ENCODE data around the gene MECR.
A peak's percentile ranks its signal among the peaks of the same experiment; 100 is the strongest.

The MECR gene, protein sequence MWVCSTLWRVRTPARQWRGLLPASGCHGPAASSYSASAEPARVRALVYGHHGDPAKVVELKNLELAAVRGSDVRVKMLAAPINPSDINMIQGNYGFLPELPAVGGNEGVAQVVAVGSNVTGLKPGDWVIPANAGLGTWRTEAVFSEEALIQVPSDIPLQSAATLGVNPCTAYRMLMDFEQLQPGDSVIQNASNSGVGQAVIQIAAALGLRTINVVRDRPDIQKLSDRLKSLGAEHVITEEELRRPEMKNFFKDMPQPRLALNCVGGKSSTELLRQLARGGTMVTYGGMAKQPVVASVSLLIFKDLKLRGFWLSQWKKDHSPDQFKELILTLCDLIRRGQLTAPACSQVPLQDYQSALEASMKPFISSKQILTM

DNA sequence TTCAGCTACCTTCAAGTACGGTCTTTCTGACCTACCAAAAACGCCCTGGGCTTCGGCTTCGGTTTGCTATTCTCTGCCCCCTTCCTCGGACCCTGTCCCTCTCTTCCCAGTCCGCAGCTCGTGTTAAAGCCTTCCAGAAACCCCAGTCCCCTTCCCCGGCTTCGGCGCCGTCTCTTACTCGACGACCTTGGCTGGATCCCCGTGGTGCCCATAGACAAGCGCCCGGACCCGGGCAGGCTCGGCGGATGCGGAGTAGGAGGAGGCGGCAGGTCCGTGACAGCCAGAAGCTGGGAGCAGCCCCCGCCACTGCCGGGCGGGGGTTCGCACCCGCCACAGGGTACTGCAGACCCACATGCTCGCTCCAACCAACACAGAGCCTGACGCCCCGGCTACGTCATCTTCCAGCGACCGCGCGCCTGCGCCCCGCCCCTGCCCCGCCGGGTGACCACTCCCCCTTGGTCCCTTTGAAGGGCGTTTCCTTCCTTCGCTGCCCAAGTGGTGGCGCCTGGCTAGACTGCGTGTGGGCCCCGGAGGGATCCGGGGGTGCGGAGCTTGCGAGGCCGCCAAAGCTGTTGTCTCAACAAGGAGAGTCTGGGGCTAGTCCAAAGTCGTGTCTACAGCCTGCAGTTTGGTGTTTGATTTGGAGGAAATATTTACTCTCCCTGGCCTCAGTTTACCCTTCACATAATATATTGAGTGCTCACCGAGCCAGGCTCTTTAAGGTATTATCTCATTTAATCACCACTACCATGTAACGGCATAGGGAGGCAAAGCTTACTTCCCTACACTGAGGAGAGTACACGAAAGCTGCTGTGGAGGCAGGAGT is at the start of gene MECR:
Gene MECR, minus strand, starts transcription at position 382 of the 826 bp plus-strand sequence. Its CDS starts 28 bp downstream, at position 354.
- DNase-seq (ENCODE audit: low read depth), result peak; percentile 93
- peak within 1 kb of the TSS; percentile 96 for H3K4me3 ChIP-seq (replicated peaks; ENCODE audit: low read depth, low read length)
- TF ChIP-seq, protein P1, sequence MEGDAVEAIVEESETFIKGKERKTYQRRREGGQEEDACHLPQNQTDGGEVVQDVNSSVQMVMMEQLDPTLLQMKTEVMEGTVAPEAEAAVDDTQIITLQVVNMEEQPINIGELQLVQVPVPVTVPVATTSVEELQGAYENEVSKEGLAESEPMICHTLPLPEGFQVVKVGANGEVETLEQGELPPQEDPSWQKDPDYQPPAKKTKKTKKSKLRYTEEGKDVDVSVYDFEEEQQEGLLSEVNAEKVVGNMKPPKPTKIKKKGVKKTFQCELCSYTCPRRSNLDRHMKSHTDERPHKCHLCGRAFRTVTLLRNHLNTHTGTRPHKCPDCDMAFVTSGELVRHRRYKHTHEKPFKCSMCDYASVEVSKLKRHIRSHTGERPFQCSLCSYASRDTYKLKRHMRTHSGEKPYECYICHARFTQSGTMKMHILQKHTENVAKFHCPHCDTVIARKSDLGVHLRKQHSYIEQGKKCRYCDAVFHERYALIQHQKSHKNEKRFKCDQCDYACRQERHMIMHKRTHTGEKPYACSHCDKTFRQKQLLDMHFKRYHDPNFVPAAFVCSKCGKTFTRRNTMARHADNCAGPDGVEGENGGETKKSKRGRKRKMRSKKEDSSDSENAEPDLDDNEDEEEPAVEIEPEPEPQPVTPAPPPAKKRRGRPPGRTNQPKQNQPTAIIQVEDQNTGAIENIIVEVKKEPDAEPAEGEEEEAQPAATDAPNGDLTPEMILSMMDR (IDR thresholded peaks at IDR 0.05; ENCODE audit: low read length, missing control alignments), result no peak

DNA sequence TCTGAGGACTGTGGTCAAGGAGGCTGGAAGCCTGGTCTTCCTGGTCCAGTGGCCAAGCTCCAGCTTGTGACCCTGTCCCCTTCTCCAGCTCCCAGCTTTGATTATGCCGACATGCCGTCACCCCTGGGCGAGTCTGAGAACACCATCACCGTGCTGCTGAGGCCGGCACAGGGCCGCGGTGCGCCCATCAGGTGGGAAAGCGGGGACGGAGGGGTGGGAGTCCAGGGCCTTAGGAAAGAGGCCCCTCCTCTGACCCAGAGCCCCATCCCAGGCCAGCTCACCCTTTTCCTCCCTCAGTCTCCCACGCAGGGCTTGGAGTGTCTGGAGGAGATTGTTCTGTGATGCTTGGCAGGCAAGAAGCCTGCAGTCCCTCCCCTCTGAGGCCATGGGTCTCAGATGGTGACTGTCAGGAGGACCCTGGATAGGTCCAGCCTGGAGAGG is 49.2 kb upstream of the MECR start:
- TF ChIP-seq, protein P1 (IDR thresholded peaks at IDR 0.05; ENCODE audit: low read length, missing control alignments), result no peak
- H3K4me3 ChIP-seq (replicated peaks; ENCODE audit: low read depth, low read length), result no peak overlapping the region
- peak; percentile 23 for DNase-seq (ENCODE audit: low read depth)

DNA sequence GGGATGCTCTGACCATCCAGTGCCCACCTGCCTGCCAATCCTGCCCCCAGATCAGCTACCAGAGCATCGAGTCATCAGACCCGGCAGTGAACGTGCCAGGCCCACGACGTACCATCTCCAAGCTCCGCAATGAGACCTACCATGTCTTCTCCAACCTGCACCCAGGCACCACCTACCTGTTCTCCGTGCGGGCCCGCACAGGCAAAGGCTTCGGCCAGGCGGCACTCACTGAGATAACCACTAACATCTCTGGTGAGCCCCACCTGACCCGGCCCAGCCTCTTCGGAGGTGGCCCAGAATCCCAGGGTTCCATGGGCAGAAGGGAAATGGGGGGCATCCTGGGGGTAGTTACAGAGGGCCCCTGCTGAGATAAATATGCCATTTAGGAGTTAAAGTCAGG is 48.7 kb upstream of the MECR start:
- H3K4me3 ChIP-seq (replicated peaks; ENCODE audit: low read depth, low read length), result no peak overlapping the region
- TF ChIP-seq, protein P1 (IDR thresholded peaks at IDR 0.05; ENCODE audit: low read length, missing control alignments), result no peak
- DNase-seq (ENCODE audit: low read depth), result no peak

DNA sequence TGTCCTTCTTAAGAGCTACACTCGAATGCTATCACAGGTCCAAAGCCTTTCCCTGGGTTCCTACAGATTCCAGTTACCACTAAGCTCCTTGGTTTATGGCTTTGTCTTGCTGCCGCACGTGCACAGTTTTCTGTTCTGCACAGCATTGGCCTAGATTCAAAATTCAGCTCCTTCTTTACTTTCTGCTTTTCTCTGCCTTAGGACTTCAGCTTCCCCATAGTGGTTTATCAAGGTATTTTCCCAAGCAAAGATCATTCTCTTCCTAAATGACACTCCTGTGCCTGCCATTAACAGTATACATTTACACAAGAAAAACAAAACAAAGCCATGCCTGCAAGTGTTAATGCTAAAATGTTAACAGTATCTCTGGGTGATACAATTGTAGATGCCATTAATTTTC is 47.4 kb upstream of the MECR start:
- TF ChIP-seq, protein P1 (IDR thresholded peaks at IDR 0.05; ENCODE audit: low read length, missing control alignments), result no peak
- H3K4me3 ChIP-seq (replicated peaks; ENCODE audit: low read depth, low read length), result no peak overlapping the region
- DNase-seq (ENCODE audit: low read depth), result no peak

DNA sequence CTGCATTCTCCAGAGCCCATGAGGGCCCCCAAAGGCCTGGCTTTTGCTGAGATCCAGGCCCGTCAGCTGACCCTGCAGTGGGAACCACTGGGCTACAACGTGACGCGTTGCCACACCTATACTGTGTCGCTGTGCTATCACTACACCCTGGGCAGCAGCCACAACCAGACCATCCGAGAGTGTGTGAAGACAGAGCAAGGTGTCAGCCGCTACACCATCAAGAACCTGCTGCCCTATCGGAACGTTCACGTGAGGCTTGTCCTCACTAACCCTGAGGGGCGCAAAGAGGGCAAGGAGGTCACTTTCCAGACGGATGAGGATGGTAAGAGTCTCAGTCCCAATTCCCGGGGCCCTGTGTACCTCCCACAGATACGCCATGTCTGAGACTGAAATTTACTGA is 44.7 kb upstream of the MECR start:
- H3K4me3 ChIP-seq (replicated peaks; ENCODE audit: low read depth, low read length), result no peak overlapping the region
- DNase-seq (ENCODE audit: low read depth), result no peak
- TF ChIP-seq, protein P1 (IDR thresholded peaks at IDR 0.05; ENCODE audit: low read length, missing control alignments), result no peak

DNA sequence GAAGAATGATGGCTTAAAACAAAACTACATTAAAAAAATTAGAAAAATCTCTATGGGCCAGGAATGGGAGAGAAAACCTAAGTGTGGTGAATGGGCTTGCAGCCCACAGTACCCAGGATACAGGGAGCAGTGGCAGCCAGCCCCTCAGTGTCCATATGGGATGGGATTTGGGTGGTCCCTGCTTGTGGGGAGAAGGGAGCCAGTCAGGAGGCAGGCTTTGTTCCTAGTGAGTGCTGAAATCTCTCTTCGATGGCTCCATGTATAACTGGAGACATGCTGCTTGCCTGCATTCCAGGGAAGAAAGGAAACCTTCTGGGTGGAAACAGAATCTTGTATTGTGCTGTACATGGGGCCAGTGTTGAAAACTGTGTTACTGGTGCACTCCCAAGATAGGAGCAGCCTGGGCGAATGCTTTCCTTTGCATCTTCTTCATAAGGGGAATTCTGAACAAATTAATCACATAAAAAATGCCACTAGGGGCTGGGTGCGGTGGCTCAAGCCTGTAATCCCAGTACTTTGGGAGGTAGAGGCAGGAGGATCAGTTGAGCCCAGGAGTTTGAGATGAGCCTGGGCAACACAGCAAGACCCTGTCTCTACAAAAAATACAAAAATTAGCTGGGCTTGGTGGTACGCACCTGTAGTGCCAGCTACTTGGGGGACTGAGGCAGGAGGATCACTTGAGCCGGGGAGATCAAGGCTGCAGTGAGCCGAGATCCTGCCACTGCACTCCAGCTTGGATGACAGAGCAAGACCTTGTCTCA is 41.6 kb upstream of the MECR start:
- TF ChIP-seq, protein P1 (IDR thresholded peaks at IDR 0.05; ENCODE audit: low read length, missing control alignments), result no peak
- no peak for DNase-seq (ENCODE audit: low read depth)
- no peak overlapping the region for H3K4me3 ChIP-seq (replicated peaks; ENCODE audit: low read depth, low read length)
